MV-4-11 (cell line): Measurements from ENCODE around the gene LPAR3.

Experiments used
- DNase-seq: peaks from one replicate; lab custom pipeline; 2025; lab: John Stamatoyannopoulos, UW

LPAR3 gene

DNA sequence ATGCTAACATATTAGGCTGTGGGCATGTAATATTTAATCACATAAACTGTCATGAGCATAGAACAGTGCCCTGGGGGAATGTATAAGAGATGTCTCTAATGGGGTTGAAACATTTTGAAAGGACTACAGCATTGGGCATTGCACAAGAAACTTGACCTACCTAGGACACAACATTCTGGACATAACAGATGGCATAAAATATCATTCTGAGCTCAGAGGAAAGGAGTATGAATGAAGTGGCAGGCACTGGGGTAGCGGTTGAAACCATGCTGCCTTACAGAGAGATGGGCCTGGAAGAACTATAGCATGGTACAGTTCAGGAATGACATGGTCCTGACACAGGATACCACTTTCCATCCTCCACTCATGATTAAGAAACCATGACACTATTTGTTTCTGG is 69.0 kb downstream of the LPAR3 start:
- DNase-seq: no peak

DNA sequence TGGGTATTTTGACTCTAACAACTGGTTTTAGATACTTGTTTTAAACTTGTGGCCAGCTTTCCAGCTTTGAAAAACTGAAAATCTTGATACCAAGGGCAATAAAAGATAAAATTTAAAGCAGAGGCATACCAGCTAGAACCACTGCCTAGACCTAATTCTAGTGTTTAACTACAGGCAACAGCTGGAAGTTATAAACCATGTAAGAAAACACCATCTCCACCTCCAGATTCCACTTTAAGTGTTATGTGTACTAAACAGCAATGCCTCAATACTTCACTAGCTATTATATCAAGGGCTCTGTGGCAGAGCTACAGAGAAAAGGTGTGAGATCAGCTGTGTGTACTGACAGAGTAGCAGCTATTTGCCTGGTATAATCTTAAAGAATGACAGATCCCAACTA is 69.5 kb downstream of the LPAR3 start:
- DNase-seq: no peak

DNA sequence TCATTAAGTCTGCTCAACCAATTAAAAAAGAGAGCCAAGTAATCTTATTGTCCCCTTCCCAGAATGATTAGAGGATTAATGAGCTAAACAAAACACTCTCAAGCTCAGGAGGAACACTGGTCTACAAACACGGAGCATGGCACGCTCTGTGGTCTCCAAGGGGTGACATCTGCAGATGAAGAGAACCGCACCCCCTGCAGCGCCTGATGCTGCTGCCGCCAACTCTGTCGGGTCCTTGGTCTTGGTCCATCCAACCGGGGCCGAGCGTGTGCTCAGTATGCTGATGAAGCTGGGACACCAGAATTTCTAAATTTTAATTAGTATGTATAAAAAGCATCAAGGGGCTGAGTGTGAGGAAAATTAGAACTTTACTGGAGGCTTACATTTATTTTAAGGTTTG is 82.7 kb downstream of the LPAR3 start:
- no peak for DNase-seq

DNA sequence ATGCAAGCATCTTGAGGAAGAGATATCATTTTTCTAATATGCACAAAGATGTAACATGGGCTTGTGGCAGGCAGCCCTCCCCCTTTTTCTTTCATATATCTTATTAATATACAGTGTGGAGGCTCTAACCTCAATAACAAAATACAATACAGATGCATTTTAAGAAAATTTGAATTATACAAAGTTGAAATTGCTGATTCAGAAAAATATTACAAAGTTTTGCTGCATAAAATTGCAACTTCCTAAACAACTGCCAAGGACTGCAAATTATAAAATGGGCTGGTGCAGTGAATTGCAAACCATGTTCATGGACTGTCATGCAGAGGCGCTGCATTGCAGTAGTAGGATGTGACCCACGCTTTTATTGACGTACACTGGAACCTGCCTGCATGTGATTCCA is 84.0 kb downstream of the LPAR3 start:
- DNase-seq: no peak

DNA sequence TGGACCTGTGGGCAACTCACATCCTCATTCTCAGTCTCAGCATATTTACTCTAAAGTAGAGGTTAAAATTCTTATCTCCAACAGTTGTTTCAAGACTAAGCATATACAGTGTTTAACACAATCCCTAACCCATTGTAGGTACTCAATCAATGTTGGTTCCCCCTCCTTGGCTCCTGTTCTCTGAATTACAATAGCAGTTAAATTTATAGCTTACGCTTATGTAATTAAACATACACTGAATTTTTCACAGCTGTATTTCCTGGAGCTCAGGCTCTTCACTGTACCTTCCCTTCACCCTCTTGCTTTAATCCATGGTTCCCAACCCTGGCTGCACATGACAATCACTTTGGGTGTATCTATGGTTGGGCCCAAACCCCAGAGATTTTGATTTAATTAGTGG is 89.4 kb downstream of the LPAR3 start:
- DNase-seq: no peak

DNA sequence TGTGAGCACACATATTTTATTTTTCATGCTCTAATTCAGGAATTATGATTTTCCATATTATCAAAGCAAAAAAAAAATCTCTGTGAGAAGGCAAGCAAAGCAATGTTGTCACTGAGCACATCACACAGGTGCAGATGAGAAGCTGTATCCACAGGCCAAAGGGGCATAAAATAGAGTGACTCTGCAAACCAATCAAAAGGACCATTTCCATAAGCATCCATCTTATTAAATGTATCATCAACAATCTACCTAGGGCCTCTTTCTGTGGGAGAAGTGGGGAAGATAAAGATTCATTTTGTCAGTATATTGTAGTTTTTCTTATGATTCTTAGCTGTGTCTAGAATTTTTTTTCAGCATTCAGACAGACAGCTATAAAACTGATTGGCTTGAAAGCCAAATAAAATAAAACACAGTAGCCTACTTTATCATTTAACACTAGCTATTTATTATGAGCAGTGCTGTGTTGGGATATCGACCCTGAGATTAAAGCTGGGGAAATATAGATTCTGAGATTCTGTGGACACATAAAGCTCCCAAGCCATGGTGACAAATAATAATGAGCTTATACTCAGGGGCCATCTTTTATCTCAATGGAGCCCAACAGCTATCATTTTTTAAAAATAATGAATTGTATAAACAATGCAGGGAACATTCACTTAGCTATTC is 90.3 kb downstream of the LPAR3 start:
- DNase-seq: no peak

DNA sequence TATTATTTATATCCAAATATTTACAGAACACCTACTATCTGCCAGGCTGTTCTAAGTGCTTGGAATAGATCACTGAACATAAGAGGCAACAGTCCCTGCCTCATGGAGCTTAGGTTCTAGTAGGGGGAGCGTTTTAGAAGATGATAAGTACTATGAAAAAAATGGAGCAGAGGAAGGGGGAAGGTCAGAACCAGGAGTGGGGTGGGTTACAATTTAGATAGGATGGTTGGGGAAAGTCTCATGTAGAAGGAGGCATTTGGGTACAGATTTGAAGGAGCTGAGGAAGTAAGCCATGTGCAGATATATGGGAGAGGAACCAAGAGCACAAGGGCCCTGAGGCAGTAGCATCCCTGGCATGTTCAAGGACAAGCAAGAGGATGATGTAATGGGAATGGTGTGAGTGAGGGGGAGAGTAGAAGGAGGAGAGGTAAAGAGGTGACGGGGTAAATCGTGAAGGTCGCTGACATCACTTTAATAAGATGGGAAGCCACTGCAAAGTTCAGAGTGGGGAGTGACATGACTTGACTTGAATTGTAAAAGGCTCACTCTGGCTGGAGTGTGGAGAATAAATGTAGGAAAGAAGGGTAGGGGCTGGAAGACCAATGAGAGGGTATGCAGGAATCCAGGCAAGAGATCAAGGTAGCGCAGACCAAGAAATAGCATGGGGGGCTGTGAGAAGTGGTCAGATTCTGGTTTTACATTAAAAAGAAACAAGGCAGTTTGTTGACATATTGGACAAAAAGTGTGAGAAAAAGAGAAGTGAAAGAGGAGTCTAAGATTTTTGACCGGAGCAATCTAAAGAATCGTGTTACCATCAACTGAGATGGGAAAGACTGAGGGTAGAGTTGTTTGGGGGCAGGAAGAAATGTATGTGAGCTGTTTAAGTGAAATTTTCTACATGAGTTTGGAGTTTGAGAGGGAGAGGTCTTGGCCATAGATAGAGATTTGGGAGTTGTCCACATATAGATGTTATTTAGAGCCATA is 92.6 kb downstream of the LPAR3 start:
- DNase-seq: peak; percentile 43

DNA sequence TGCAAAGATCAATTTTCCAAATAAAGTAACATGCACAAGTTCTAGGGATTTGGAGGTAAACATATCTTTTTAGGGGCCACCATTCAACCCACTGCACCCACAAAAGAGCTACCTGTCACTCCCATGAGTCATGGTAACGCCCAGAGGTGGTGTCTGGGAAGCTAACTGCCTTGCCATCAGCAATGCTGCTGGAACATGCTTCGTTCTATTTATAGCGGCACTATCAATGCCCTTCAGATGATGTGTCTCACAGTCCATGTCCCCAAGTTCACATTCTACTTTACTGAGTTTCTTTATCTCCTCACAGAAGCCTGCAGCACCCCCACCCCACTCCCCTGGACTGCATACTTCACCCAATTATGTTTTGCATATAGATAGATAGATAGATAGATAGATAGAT is 95.4 kb downstream of the LPAR3 start:
- no peak for DNase-seq

DNA sequence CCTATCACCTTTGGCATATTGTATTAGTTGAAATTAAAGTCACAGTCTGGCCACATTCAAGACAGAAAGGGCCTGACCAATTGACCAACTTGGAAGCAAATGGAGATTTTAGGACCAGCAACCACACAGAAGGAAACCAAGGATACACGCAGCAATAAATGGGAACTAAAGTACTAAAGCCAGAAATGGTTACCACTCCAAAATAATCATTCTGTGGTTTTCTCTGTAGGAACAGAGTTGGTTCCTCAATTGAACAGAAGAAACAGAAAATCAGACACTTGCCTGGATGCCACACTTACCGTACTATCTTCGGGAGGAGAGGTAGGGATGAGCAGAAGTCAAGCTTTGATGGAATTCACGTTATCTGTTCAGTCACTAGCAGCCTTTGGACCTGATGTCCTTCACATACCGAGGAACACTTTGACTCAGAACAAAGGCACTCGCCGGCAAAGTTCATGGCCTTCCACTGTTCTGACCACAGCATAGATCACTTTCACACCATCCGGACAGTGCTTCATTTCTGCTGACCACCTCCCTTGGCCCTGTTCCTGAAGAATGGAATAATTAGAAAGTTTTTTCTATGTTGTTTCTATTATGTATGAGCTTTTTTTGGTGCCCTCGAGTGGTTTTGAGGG is 96.9 kb downstream of the LPAR3 start:
- DNase-seq: peak; percentile 75

DNA sequence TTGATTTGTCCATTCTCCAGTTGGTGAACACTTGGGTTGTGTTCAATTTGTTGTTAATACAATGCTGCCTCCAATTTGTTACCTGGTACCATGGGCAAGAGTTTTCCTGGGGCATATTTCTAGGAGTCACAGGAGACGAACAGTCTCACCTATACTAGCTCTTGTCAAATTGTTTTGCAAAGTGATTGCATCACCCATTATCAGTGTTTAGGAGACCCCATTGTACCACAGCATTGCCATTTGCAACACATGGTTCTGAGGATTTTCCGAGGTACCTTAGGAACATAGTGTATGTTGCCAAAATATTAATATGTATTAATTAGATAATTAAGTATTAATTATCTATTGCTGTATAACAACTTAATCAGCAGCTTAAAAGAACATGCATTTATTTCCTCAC is 97.8 kb downstream of the LPAR3 start:
- DNase-seq: no peak

DNA sequence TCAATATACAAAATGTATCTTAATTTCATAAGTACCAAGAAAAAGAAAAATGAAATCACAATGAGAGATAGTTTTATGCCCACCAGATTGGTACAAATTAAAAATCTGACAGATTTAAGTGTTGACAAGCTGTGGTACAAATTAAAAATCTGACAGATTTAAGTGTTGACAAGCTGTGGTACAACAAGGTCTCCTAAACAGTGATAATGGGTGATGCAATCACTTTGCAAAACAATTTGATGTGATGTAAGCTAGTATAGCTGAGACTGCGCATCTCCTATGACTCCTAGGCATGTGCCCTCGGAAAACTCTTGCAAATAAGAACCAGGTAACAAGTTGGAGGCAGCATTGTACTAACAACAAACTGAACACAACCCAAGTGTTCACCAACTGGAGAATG is 100.6 kb downstream of the LPAR3 start:
- DNase-seq: no peak

DNA sequence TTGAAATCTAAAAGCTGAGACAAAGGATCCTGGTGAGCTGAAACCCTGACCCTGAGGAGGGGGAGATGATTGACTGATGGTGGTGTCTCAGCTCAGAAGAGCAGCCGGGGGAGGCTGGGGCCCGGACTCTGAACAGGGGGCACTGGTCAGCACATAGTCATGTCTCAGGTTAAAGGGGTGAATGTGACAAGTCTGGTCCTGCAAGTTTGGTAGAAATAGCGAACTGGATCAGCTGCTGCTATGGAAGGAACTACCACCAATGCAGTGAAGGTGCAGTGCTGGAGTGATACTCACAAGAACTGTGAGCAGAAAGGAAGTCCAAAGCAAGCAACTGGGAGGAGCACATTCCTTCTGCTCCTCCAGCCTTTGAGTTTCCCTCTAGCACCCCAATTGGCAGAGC is 104.0 kb downstream of the LPAR3 start:
- DNase-seq: no peak

DNA sequence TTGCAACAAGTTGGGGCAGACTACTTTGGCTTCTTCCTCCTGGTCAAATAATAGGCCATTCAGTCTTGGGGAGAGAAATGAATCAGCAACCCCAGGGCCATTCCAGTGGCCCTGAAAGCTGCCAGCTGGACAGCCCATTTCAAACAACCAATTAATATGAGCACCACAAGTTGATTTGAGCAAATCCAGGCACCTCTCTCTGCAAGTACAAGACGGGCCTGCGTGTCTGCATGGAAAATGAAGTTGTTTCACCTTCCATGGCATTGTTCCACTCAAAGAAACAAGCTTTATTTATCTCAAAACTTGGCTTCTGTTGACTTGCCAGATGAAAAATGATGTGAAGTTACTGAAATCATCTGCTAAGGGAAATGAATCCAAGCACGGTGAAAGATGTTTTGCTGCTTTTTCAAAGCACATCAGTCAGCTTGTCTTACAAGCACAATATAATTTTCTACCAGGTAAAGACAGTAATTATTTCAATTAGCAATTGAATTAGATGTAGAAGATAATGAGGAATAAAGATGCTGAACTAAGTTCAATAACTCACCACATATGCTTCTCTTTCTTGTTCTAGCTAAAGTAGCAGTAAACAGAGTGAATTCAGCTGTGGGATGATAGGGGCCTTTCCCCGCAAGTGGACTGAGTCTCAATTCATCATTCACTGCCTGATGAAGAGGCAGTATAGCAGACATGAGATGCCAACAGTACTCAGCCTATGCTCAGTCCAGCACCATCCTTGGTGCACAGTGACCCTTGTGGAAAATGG is 107.6 kb downstream of the LPAR3 start:
- DNase-seq: no peak

DNA sequence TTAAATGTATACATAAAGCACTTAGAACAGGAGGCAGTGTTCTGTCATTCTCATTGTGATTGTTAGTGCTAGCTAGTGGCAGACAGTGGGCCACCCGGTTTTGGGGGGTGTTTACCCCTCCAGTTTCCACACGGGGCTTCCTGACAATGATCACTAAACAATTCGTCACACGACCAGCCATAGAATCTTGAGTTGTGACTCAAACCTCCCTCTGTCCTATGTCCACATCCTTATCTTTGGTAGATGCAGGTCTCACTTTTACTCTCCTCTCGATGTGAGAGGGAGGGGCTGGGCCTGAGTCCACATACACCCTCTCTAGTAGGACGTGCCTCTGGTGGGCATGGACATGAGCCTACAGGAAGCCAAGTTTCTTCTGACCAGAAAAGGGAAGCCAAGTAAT is 110.1 kb downstream of the LPAR3 start:
- peak; percentile 17 for DNase-seq

DNA sequence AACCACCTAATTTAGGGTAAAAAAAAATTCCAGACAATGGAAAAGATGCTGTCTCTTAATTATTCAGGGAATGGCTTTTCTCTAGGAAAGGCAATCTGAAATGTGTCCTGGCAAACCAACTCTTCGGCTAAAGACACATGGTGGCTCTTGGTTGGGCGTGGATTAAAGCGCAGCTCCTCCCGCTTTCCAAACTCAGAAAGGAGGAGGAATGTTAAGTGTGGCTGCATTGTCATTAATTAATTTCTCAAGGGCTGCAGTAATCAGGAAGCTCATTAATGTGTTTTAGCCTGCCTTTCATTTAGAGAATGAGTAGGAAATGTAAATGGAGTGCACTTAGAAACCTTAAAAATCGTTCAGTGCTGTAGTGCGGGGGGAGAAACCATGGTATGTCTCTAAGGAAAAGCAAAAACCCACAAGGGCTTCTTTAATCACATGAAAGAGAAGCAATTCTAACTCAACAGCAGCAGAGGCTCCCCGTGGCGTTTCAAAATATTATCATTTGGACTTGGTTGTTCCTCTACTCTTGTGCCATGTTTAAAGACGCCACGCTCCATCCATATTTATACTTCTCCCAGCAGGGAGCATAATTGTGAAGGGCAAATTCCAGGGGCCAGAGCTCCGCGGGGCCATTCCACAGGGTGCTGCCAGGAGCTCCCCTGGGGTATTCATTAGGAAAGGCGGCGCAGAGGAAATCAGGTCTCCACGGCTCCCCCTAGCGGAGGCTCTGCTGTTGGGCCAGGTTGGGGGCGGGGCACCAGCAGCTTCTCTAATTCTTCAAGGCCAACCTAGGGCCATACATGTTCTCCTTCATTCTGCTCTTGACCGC is 110.8 kb downstream of the LPAR3 start:
- DNase-seq: peak; percentile 74

DNA sequence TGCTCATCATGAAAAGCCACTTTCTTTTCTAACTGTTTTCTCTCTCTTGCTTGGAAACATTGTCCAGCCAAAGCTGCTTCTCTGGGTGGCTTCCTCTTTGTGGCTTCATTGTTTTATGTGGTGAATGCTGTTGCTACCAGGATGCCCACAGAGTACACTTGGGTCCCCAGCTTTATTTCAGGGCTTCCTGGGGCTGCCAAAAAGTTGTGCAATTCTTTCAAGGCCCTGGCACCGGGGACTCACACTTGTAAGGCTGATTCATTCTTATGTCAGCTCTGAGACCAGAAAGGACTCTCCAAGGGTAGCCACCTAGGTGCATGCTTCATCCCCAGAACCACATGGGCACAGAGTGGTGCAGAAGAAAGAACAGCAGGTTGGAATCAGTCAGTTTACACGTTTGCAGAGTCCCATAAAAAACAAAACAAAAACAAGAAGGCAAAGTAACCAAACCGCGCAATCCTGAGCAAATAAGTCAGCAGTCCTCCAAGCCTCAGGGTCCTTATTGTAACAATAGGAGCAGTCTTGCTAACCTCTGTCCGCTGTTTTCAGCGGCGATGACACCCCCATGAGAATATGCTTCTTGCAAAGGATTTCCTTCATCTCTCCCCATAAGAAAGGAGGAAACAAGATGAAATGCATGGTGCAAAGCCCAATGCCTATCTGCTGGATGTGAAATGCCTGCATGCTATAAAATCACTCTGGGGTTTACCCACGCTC is 112.8 kb downstream of the LPAR3 start:
- DNase-seq: peak; percentile 99

DNA sequence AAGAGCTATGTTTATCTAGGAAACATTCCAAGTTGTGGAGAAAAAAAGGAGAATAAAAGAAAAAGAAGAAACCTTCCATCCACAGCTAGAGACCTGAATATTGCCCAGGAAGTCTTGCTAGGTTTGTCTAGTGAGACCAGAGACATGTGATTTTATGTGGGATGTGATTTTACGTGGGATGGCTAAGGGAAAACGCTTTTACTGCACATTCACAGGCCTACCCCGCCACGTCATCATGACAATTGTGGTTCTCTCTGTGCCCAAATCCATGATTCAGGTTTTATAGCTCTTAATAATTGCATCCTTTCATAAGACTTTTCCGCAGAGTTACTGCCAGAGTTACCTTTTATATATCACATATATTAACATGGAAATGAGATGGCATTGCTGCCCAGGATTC is 116.4 kb downstream of the LPAR3 start:
- DNase-seq: no peak

DNA sequence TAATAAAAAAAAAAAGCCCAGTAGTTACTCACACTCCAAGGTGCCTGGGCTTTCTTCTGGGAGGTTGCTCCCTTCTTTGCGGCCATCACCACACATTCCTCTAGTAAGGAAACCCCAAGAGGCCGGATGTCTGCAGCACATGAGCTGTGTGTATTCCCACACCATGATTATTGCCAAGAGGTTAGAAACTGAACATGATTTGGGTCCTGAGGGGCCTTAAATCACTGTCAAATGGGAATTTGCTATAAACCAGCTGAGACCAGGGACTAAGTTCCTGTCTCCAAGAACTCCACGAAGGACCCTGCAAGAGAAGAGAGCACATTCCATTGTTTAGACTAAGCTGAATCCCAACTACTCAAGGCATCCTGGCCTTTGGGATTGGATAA is 117.5 kb downstream of the LPAR3 start:
- DNase-seq: no peak

DNA sequence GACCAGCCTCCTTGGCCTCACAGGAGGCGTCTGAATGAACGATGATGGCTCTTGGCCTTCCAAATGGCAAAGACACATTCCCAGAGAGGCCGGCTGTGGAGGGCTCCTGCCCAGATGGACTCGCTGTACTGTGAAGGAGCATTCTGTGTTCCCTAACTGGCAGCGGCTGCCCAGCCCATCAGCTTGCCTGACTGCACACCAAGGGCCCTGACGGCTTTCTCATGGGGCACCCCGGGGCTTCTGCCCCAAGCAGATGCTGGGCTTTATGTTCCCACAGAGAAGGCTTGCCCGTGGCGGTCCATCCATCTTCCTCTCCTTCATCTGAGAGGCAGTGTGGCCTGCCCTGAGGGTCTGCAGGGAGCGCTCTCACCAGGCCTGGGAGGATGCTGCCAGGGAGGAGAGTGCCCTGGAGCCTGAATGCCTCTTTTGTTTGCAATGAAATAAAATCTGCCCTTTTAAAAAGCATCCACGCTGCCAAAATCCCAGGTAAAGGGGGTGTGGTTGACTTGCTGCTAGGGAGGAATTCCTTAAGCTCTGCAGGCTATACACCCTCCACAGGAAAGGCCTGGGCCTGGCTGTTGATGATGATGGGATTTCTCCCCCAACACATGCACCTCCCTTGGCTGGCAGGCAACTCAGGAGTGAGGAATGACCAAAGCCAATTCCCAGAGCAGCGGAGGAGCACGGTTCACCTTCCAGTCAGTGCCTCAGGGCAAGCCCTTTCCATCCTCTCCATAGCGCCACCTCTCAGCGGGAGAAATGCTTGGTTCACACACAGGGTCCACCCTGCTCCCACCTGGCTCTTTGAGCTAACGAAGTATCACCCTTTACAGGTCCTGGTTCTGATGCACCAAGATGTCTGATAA is 118.1 kb downstream of the LPAR3 start:
- DNase-seq: no peak
